SK-N-SH (cell line): Measurements from ENCODE around the gene EML1. TPM values are rescaled to one million over a fixed set of nuclear protein-coding genes. Genes with fewer than 3 reads are reported as not detected.

Source experiments
- CTCF ChIA-PET: fragments of 300-600, 350-600 bp; formaldehyde crosslinking; extraction: SDS; loops from one replicate; lab custom pipeline; 2021; lab: Yijun Ruan, JAX
- POLR2A ChIA-PET: fragments of 350-600 bp; sonication (Branson Sonifier 250); formaldehyde crosslinking; extraction: SDS; loops from one replicate; lab custom pipeline; 2020; ENCODE audit warnings: antibody characterized with exemption, inconsistent platforms; lab: Yijun Ruan, JAX
- DNase-seq: peaks from one replicate; pipeline ENCODE4 v3.0.0; 2012
- H2AFZ ChIP-seq: fragments of 200-600 bp; sonication (generic); 2 replicates; pipeline ENCODE4 v1.8.1; 2016; ENCODE audit warnings: antibody characterized with exemption, mild to moderate bottlenecking, low read depth
- H3F3A ChIP-seq: fragments of 200-600 bp; sonication (generic); replicated peaks from 2 replicates; pipeline ENCODE3; 2016; ENCODE audit warnings: antibody characterized with exemption, mild to moderate bottlenecking; ENCODE audit not compliant: insufficient read depth
- H3K27ac ChIP-seq, 2 experiments: fragments of 200-500 bp in 1 of 2; fragments of 200-600 bp in 1 of 2; sonication (Bioruptor generic) in 1 of 2; sonication (generic), shearing (Covaris generic) in 1 of 2; 2 replicates each; pipeline versions ENCODE4 v1.5.1 to v1.6.1; 2014 to 2016; ENCODE audit warnings: low read depth in 2 of 2, inconsistent platforms in 1 of 2, low read length in 1 of 2, mild to moderate bottlenecking in 1 of 2, mixed read lengths in 1 of 2
- H3K27me3 ChIP-seq: fragments of 200-600 bp; sonication (generic), shearing (Covaris generic); 2 replicates; pipeline ENCODE4 v1.6.1; 2016; ENCODE audit warnings: mixed run types; ENCODE audit not compliant: insufficient read depth
- H3K36me3 ChIP-seq, 2 experiments: fragments of 200-500 bp in 1 of 2; fragments of 200-600 bp in 1 of 2; sonication (Bioruptor generic) in 1 of 2; sonication (generic) in 1 of 2; replicated peaks in 1 of 2; 2 replicates each; pipeline versions ENCODE3 to v1.5.1; 2014 to 2016; ENCODE audit warnings: low read length in 1 of 2, mild to moderate bottlenecking in 1 of 2; ENCODE audit not compliant: insufficient read depth in 2 of 2, control insufficient read depth in 1 of 2
- H3K4me1 ChIP-seq, 2 experiments: fragments of 200-500 bp in 1 of 2; fragments of 200-600 bp in 1 of 2; sonication (Bioruptor generic) in 1 of 2; sonication (generic), shearing (Covaris generic) in 1 of 2; 2 replicates each; pipeline versions ENCODE4 v1.5.1 to v1.6.1; 2014 to 2016; ENCODE audit warnings: low read depth in 1 of 2, low read length in 1 of 2, mixed run types in 1 of 2; ENCODE audit not compliant: insufficient read depth in 2 of 2, control insufficient read depth in 1 of 2
- H3K4me2 ChIP-seq: fragments of 200-600 bp; sonication (generic), shearing (Covaris generic); 2 replicates; pipeline ENCODE4 v1.6.1; 2017; ENCODE audit warnings: mixed run types
- H3K4me3 ChIP-seq, 2 experiments: fragments of 200-500 bp in 1 of 2; fragments of 200-600 bp in 1 of 2; sonication (Bioruptor generic) in 1 of 2; sonication (generic), shearing (Covaris generic) in 1 of 2; 2 replicates each; pipeline versions ENCODE4 v1.5.1 to v1.8.1; 2014 to 2016; ENCODE audit warnings: low read depth in 2 of 2, inconsistent platforms in 1 of 2, low read length in 1 of 2, mild to moderate bottlenecking in 1 of 2, mixed read lengths in 1 of 2, moderate library complexity in 1 of 2
- H3K79me2 ChIP-seq: fragments of 200-600 bp; sonication (generic); 2 replicates; pipeline ENCODE4 v1.8.1; 2017; ENCODE audit warnings: mild to moderate bottlenecking; ENCODE audit not compliant: insufficient read depth
- H3K9ac ChIP-seq: fragments of 200-600 bp; sonication (generic); 2 replicates; pipeline ENCODE4 v1.6.1; 2017; ENCODE audit warnings: mixed run types
- H3K9me2 ChIP-seq: fragments of 200-600 bp; sonication (generic); 2 replicates; pipeline ENCODE4 v1.6.1; 2017; ENCODE audit warnings: mixed run types
- H3K9me3 ChIP-seq: fragments of 200-600 bp; sonication (generic); 2 replicates; pipeline ENCODE4 v1.6.1; 2017; ENCODE audit warnings: mixed run types, mild to moderate bottlenecking, moderate library complexity
- H4K20me1 ChIP-seq: fragments of 200-600 bp; sonication (generic); 2 replicates; pipeline ENCODE4 v1.6.1; 2017; ENCODE audit warnings: mild to moderate bottlenecking, mixed run types; ENCODE audit not compliant: insufficient read depth
- FOSL2 ChIP-seq: IDR thresholded peaks from 2 replicates; pipeline ENCODE4 v1.4.0; 2012; ENCODE audit warnings: low read depth, mild to moderate bottlenecking, moderate library complexity, borderline replicate concordance
- GABPA ChIP-seq: IDR thresholded peaks from 2 replicates; pipeline ENCODE4 v1.4.0; 2012; ENCODE audit warnings: low read depth, mild to moderate bottlenecking
- GATA2 ChIP-seq: sonication (generic); formaldehyde crosslinking; IDR thresholded peaks from 2 replicates; pipeline ENCODE4 v1.5.0; 2020; ENCODE audit warnings: mild to moderate bottlenecking, missing genetic modification reagents
- MEF2A ChIP-seq: IDR thresholded peaks from 2 replicates; pipeline ENCODE4 v1.4.0; 2012; ENCODE audit warnings: low read depth, borderline replicate concordance
- NFIC ChIP-seq: IDR thresholded peaks from 2 replicates; pipeline ENCODE4 v1.4.0; 2012; ENCODE audit warnings: borderline replicate concordance
- NRF1 ChIP-seq: IDR thresholded peaks from 2 replicates; pipeline ENCODE4 v1.6.1; 2012; ENCODE audit warnings: low read depth, mild to moderate bottlenecking, low read length
- POLR2AphosphoS5 ChIP-seq: IDR thresholded peaks from 2 replicates; pipeline ENCODE4 v1.6.1; 2012; ENCODE audit warnings: low read depth, low read length
- RAD21 ChIP-seq: IDR thresholded peaks from 2 replicates; pipeline ENCODE4 v1.6.1; 2012; ENCODE audit warnings: mild to moderate bottlenecking, low read length
- RCOR1 ChIP-seq: fragments of 150-350 bp; IDR thresholded peaks from 2 replicates; pipeline ENCODE4 v1.6.1; 2017; ENCODE audit warnings: antibody characterized with exemption, low read length
- RFX5 ChIP-seq: IDR thresholded peaks from 2 replicates; pipeline ENCODE4 v1.6.1; 2012; ENCODE audit warnings: mild to moderate bottlenecking, improper control_type of control experiment, low read length
- RXRA ChIP-seq: IDR thresholded peaks from 2 replicates; pipeline ENCODE4 v1.4.0; 2012; ENCODE audit warnings: low read depth, mild to moderate bottlenecking, borderline replicate concordance
- SMC3 ChIP-seq: IDR thresholded peaks from 2 replicates; pipeline ENCODE4 v1.6.1; 2012; ENCODE audit warnings: low read depth, low read length, improper control_type of control experiment
- TCF12 ChIP-seq: IDR thresholded peaks from 2 replicates; pipeline ENCODE4 v1.4.0; 2012
- USF2 ChIP-seq: fragments of 150-350 bp; IDR thresholded peaks from 2 replicates; pipeline ENCODE4 v1.6.1; 2017; ENCODE audit warnings: antibody characterized with exemption, low read length, low read depth, borderline replicate concordance
- YY1 ChIP-seq: IDR thresholded peaks from 2 replicates; pipeline ENCODE4 v1.4.0; 2012; ENCODE audit warnings: low read depth, mild to moderate bottlenecking
- ZBTB33 ChIP-seq: IDR thresholded peaks from 2 replicates; pipeline ENCODE4 v1.4.0; 2012; ENCODE audit warnings: low read depth, borderline replicate concordance
- WGBS: methylation state at CpG from one replicate; pipeline ENCODE4 v1.1.6; 2017; ENCODE audit warnings: low lambda C conversion rate; 5-methylcytosine and 5-hydroxymethylcytosine counted together
- polyA plus RNA-seq, 3 experiments: library from polyadenylated mRNA; depleted of rRNA; stranded (reverse); fragments of >200 nt; gene quantifications; 2 replicates each; pipeline ENCODE4 v1.2.3, GENCODE V29; 2012

The EML1 gene
- polyA plus RNA-seq, 1 of the 3 experiments (the other 2 are of a cell fraction): 6.3 TPM

GRCh38 chr14:99908653-99909250 is 115.5 kb downstream of the EML1 start:
- no peaks in the 10 kb centered on the region for H3K9me3 ChIP-seq
- no peak overlapping the region for H3K27ac ChIP-seq
- no peaks in the 10 kb centered on the region for H3K79me2 ChIP-seq
- WGBS: 95% methylated on average over 7 of the region's 7 CpGs
- no peak overlapping the region for H3K4me2 ChIP-seq
- no peaks in the 10 kb centered on the region for H3K9me2 ChIP-seq
- DNase-seq: no peak
- H3K4me3 ChIP-seq: no peak overlapping the region
- no peak overlapping the region for H2AFZ ChIP-seq
- TF ChIP-seq RFX5 (no peak), YY1 (no peak), NFIC (no peak), RXRA (no peak), SMC3 (no peak), GABPA (no peak), NRF1 (no peak), ZBTB33 (no peak), MEF2A (no peak), FOSL2 (no peak), RCOR1 (no peak), USF2 (no peak), TCF12 (no peak), RAD21 (no peak), POLR2AphosphoS5 (no peak), GATA2 (CRISPR knock-in tag) (no peak)
- peaks cover 10% of the 10 kb centered on the region for H3F3A ChIP-seq
- no peak overlapping the region for H3K9ac ChIP-seq
- H3K27me3 ChIP-seq: no peaks in the 10 kb centered on the region
- H3K36me3 ChIP-seq: peaks cover 6% of the 10 kb centered on the region in 2 experiments
- no peaks in the 10 kb centered on the region for H4K20me1 ChIP-seq
- POLR2A ChIA-PET: no interaction called here
- CTCF ChIA-PET: interaction anchor here (0.9 to 2.7 kb wide), 3 partner anchors 10 to 38 kb away, joined by 3 to 8 read pairs (median 8); no protein-coding TSS in a partner anchor
- H3K4me1 ChIP-seq: peaks cover 0 to 18% of the 10 kb centered on the region in 2 experiments; a peak in 3 of 4 replicates
